Raji (cell line): ENCODE data around the gene RAD51AP2.

ENCODE experiments used
- POLR2A ChIP-seq: IDR thresholded peaks from 2 replicates; pipeline ENCODE4 v1.6.1; 2011; ENCODE audit warnings: low read depth, low read length, control low read depth; ENCODE audit not compliant: insufficient read depth

Gene RAD51AP2

GRCh38 chr2:17518212-17519154 lies at the start of gene RAD51AP2:
Gene RAD51AP2 (minus strand): TSS chr2:17518440. CDS start chr2:17518415, 25 bp downstream.
- TF ChIP-seq POLR2A = peak; percentile 49; the same call in 1 of the 2 replicates

- TF ChIP-seq POLR2A = no peak
Measured at GRCh38 chr2:17558878-17559277, 40.6 kb upstream of the RAD51AP2 start.

- TF ChIP-seq POLR2A = no peak
Measured at GRCh38 chr2:17558053-17558452, 39.8 kb upstream of the RAD51AP2 start.

- TF ChIP-seq POLR2A = no peak
Measured at GRCh38 chr2:17557596-17557995, 39.4 kb upstream of the RAD51AP2 start.

DNA sequence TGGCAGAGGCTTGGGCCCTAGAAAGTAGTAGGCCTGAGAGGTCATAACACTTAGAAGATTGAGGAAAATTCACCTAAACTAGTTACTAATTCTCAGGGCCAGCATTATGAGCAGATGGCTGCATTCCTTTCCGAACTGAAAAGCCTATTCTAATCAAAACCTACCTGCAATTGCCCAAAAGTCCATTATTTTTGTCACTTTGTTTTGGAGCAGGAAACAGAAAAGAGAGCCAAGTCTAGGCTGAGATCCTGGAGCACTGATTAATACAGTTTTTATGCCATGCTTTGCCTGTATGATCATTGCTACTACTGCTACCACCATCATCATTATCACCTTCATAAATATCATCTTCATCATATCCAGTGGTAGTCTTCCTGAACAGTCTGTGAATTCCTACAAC lies 36.9 kb upstream of the RAD51AP2 start:
- no peak for TF ChIP-seq POLR2A

GRCh38 chr2:17550907-17551306 lies 32.7 kb upstream of the RAD51AP2 start:
- TF ChIP-seq POLR2A = no peak

DNA sequence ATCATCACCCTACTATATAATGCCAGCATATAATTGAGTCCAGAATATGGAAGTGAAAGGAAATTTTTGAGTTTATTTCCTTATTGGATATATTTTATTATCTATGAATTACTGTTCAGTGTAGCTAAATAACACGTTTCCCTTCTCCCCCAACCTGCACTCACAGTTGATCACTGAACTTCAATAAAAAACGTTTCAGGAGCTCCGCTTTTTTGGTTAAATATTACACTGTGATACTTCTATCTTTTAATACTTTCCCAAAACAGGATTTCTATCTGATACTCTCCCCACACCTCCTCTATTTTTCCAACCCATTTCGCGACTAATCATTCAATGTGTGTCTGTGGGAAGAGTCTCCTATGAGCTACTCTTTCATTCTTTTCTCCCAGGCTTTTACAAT lies 29.5 kb upstream of the RAD51AP2 start:
- TF ChIP-seq POLR2A = no peak

DNA sequence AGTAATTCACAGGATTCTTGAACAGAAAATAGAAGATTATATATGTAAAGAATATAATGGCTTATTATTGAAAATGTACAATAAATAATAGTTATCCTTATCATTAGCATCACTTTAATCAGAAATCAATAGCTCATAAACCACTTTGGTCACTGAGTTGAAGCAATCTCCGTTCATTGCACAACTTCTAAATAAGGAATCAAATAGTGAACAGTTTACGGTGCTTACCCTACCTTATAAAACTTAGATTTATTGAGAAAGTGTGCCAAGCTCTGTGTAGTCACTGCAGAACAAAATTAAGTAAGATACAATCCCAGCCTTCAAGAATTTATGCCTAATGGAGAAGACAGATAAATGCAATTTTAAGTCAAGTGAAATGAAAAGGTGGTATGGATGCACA lies 29.0 kb upstream of the RAD51AP2 start:
- no peak for TF ChIP-seq POLR2A

- TF ChIP-seq POLR2A = no peak
Measured at GRCh38 chr2:17545680-17546613, 27.7 kb upstream of the RAD51AP2 start.

DNA sequence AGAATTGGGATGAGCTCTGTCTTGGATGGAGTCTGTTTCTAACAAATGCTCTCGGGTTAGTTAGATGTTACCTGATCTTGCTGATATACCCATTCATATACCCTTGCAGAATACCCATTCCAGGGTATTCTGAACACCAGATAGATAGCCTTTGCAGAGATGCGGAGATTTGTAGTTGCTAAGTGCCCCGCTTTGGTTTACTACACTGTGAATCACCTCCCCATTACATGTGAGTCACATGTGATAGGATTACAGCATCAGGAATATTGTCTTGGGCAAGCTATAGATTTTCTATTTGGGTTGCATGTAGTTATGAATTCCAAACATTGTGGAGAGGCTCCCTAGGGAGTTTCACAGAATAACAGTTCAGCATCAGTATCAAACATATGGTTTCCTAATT lies 26.0 kb upstream of the RAD51AP2 start:
- TF ChIP-seq POLR2A = no peak

DNA sequence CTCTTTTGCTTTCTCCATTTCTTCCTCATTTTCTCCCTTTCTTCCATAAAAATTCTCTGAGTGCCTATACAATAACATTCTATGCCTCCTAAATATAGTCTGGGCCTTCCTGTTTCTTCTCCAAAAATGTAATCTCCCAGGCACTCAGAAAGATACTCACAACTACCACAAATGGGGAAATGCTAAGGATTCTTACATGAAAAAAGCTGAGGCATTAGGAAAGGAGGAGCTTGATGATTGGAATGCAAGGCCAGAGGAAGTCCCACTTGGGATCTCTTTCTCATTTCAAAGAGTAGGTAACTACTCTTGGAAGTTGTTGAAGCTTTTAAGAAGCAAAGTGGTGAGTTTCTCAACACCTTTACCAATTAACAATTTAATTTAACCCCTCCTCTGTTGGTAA lies 25.6 kb upstream of the RAD51AP2 start:
- no peak for TF ChIP-seq POLR2A

DNA sequence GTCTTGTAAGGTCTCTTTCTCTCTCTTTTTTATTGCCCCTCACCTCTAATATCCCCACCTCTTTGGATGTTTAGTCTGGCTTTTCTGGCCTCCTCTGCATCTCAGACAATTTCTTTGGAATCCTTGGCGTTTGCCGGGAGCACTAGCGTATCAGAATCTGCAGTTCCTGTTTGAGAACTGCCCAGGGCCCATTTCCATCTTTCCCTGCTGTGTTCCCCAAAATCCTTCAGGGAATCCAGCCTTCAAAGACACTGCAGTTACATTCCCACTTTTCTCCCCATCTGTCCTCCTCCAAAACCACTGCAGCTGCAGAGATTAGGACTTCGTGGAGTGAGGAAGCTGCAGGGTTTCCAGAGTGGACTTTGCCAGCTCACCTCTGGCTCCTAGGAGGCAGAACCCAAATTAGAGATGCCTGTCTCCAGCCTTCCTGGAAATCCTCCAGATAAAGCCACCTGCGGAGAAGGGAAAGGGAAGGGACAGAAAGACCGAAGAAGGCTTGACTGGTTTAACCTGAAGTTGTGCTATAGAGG lies 25.0 kb upstream of the RAD51AP2 start:
- TF ChIP-seq POLR2A = no peak

DNA sequence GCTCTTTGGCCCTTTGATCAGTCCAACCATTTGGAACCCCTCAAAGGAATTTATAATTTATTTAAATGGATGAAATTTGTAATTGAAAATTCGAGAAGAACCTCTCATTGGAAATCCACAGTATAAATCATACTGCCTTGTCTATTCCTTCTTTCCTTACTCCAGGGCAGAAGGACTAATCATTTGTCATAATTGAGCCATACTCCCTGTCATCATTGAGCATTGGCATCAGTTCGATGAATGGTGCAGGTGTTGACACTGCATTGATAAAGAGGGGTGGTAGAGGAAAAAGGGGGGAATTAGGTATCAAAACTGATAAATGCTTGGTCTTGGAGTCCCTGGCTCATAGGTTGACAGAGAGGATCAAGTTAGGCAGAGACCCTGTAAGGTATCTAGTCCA lies 24.2 kb upstream of the RAD51AP2 start:
- no peak for TF ChIP-seq POLR2A

- no peak for TF ChIP-seq POLR2A
Measured at GRCh38 chr2:17541531-17541950, 23.3 kb upstream of the RAD51AP2 start.

- no peak for TF ChIP-seq POLR2A
Measured at GRCh38 chr2:17540813-17541530, 22.7 kb upstream of the RAD51AP2 start.
